HepG2 (cell line): Measurements from ENCODE around the gene MAGIX. TPM values are rescaled to one million over a fixed set of nuclear protein-coding genes. Genes with fewer than 3 reads are reported as not detected.

Experiments
- ATAC-seq: fragments of 200-7000 bp; cut with Tn5 transposase; 3 replicates; pipeline ENCODE4 v1.9.1; 2020; ENCODE audit warnings: mild to moderate bottlenecking, moderate library complexity
- BruUV-seq: library from RNA; stranded (reverse); fragments of 400-500 nt; replicated peaks from 2 replicates; lab custom pipeline; 2021; lab: Mats Ljungman, UMichigan
- CTCF ChIA-PET: fragments of 300-600 bp; formaldehyde crosslinking; extraction: SDS; loops from one replicate; lab custom pipeline; 2021; ENCODE audit warnings: low total read pairs, inconsistent platforms, low intra/inter-chr PET ratio; lab: Yijun Ruan, JAX
- POLR2A ChIA-PET: fragments of 350-600 bp; sonication (Branson Sonifier 250); formaldehyde crosslinking; loops from one replicate; lab custom pipeline; 2020; ENCODE audit warnings: antibody characterized with exemption, inconsistent platforms; lab: Yijun Ruan, JAX
- DNase-seq: peaks from one replicate; pipeline ENCODE4 v3.0.0-alpha.2; 2015; ENCODE audit warnings: low spot score
- FAIRE-seq: peaks from 3 replicates; lab custom pipeline; 2011; peaks lifted over from hg19 to GRCh38; lab: Jason Lieb, UNC
- H2AFZ ChIP-seq: one replicate; pipeline ENCODE4 v1.6.1; 2011; ENCODE audit warnings: low read length, inconsistent platforms
- H3K27ac ChIP-seq: fragments of 300-600 bp; 3 replicates; pipeline ENCODE4 v1.8.0; 2011; ENCODE audit warnings: mixed run types, mild to moderate bottlenecking, mixed read lengths, low read length, inconsistent platforms; ENCODE audit not compliant: insufficient read depth; ENCODE audit errors: extremely low read length
- H3K27me3 ChIP-seq, 2 experiments: fragments of 200-600 bp in 1 of 2; 2 replicates in 1 of 2; 3 replicates in 1 of 2; pipeline versions ENCODE4 v1.6.0 to v1.8.0; 2011; ENCODE audit warnings: low read length in 2 of 2, mild to moderate bottlenecking in 2 of 2, moderate library complexity in 2 of 2, inconsistent platforms in 1 of 2; ENCODE audit not compliant: insufficient read depth in 2 of 2, control insufficient read depth in 1 of 2
- H3K36me3 ChIP-seq, 2 experiments: fragments of 200-600 bp in 1 of 2; replicated peaks in 1 of 2; 2 replicates in 1 of 2; 3 replicates in 1 of 2; pipeline versions ENCODE4 v1.5.1 to v1.8.0; 2011; ENCODE audit warnings: low read length in 2 of 2, inconsistent platforms in 1 of 2; ENCODE audit not compliant: insufficient read depth in 2 of 2, control insufficient read depth in 1 of 2
- H3K4me1 ChIP-seq: 2 replicates; pipeline ENCODE4 v1.5.1; 2012; ENCODE audit warnings: low read length, inconsistent platforms; ENCODE audit not compliant: insufficient read depth
- H3K4me2 ChIP-seq: 2 replicates; pipeline ENCODE4 v1.6.0; 2011; ENCODE audit warnings: low read depth, low read length, inconsistent platforms
- H3K4me3 ChIP-seq, 3 experiments: fragments of 200-600 bp in 1 of 3; sonication (generic), shearing (Covaris generic) in 1 of 3; replicated peaks in 1 of 3; 2 replicates each; pipeline ENCODE4 v1.5.1; 2011 to 2016; ENCODE audit warnings: low read length in 3 of 3, inconsistent platforms in 2 of 3, low read depth in 2 of 3, mild to moderate bottlenecking in 2 of 3, control low read depth in 1 of 3, mixed read lengths in 1 of 3; ENCODE audit not compliant: insufficient read depth in 1 of 3
- H3K79me2 ChIP-seq: one replicate; pipeline ENCODE4 v1.6.1; 2011; ENCODE audit warnings: low read length, inconsistent platforms; ENCODE audit not compliant: insufficient read depth
- H3K9ac ChIP-seq: 2 replicates; pipeline ENCODE4 v1.6.0; 2011; ENCODE audit warnings: mild to moderate bottlenecking, low read depth, low read length, inconsistent platforms; ENCODE audit not compliant: insufficient read depth
- H3K9me3 ChIP-seq: 2 replicates; pipeline ENCODE4 v1.5.1; 2012; ENCODE audit warnings: mild to moderate bottlenecking, low read length
- H4K20me1 ChIP-seq: 2 replicates; pipeline ENCODE4 v1.6.0; 2011; ENCODE audit warnings: inconsistent platforms, mild to moderate bottlenecking, low read length, moderate library complexity; ENCODE audit not compliant: insufficient read depth
- USF2 ChIP-seq, 2 experiments: sonication (generic) in 1 of 2; formaldehyde crosslinking in 1 of 2; IDR thresholded peaks; 2 replicates each; pipeline versions ENCODE4 v1.5.1 to v1.6.1; 2011 to 2020; ENCODE audit warnings: borderline replicate concordance in 1 of 2, low read depth in 1 of 2, low read length in 1 of 2, mild to moderate bottlenecking in 1 of 2, missing genetic modification reagents in 1 of 2, moderate library complexity in 1 of 2
- ZBTB44 ChIP-seq: sonication (generic); formaldehyde crosslinking; IDR thresholded peaks from 2 replicates; pipeline ENCODE4 v1.4.0; 2020; ENCODE audit warnings: missing genetic modification reagents
- ZFP36L2 ChIP-seq: sonication (generic); formaldehyde crosslinking; IDR thresholded peaks from 2 replicates; pipeline ENCODE4 v1.4.0; 2020; ENCODE audit warnings: missing genetic modification reagents
- ZNF367 ChIP-seq: sonication (generic); formaldehyde crosslinking; IDR thresholded peaks from 2 replicates; pipeline ENCODE4 v1.4.0; 2020; ENCODE audit warnings: missing genetic modification reagents, borderline replicate concordance
- ZNF431 ChIP-seq: sonication (generic); formaldehyde crosslinking; IDR thresholded peaks from 2 replicates; pipeline ENCODE4 v1.9.0; 2022; ENCODE audit warnings: missing genetic modification reagents, low read depth, mild to moderate bottlenecking, borderline replicate concordance
- WGBS: methylation state at CpG from one replicate; pipeline ENCODE4 v1.1.6; 2017; ENCODE audit warnings: low lambda C conversion rate; 5-methylcytosine and 5-hydroxymethylcytosine counted together
- in situ Hi-C: cut with HindIII; loops from 2 replicates; pipeline ENCODE4 v1.10.0; 2017; ENCODE audit warnings: low pct_unique_long_range_greater_than_20kb; ENCODE audit not compliant: extremely low pct_ligation_motif_present
- intact Hi-C: fragments of 100-400 bp; cut with micrococcal nuclease; formaldehyde crosslinking; loops from one replicate; pipeline ENCODE4 v1.10.0; 2022; ENCODE audit not compliant: unreplicated experiment
- polyA plus RNA-seq, 8 experiments: library from polyadenylated mRNA; depleted of rRNA in 3 of 8; stranded (reverse) in 7 of 8; unstranded in 1 of 8; fragments of >200 nt; fragmentation: Illumina TruSeq in 4 of 8; extraction: Trizol in 4 of 8; gene quantifications; 2 replicates each; pipeline versions ENCODE4 v1.2.1 to v1.2.3, GENCODE V29; 2011 to 2016; ENCODE audit warnings: low read depth in 4 of 8, missing spikeins in 1 of 8, mixed read lengths in 1 of 8; ENCODE audit not compliant: insufficient read depth in 1 of 8
- total RNA-seq, 5 experiments: library from RNA; depleted of rRNA; stranded (reverse); fragments of >200 nt; fragmentation: Illumina TruSeq; extraction: Trizol; gene quantifications; 2 replicates each; pipeline ENCODE4 v1.2.3, GENCODE V29; 2016; ENCODE audit warnings: low read depth in 1 of 5

The MAGIX gene
- total and polyA plus RNA-seq, 2 of the 13 experiments (the other 11 are each of a cell fraction or from before 2014, with no cell fraction given) = 0.63 to 1.2 TPM

GRCh38 chrX:49209434-49210251 lies 47.1 kb downstream of the MAGIX start:
- H3K4me3 ChIP-seq = no peak overlapping the region
- no peaks in the 10 kb centered on the region for H4K20me1 ChIP-seq
- no peak overlapping the region for H3K27ac ChIP-seq
- no peak for FAIRE-seq
- no peaks in the 10 kb centered on the region for H3K4me1 ChIP-seq
- H3K4me2 ChIP-seq = no peak overlapping the region
- CTCF ChIA-PET = no interaction called here
- in situ Hi-C loops = no loop called here
- BruUV-seq = no TSS peak
- no peaks in the 10 kb centered on the region for H3K27me3 ChIP-seq
- no peak for DNase-seq
- H2AFZ ChIP-seq = no peak overlapping the region
- TF ChIP-seq USF2 (IDR thresholded peaks at IDR 0.05; ENCODE audit: low read depth, low read length) = no peak
- TF ChIP-seq USF2 (CRISPR knock-in tag; IDR thresholded peaks at IDR 0.05; ENCODE audit: borderline replicate concordance) = no peak
- no peak for TF ChIP-seq ZNF431
- no peak for TF ChIP-seq ZBTB44 (CRISPR knock-in tag)
- TF ChIP-seq ZFP36L2 (CRISPR knock-in tag) = no peak
- no peak for TF ChIP-seq ZNF367 (CRISPR knock-in tag)
- TF ChIP-seq, all 625 proteins: peak for 0
- no peak for ATAC-seq
- Histone ChIP-seq H3K79me2 (no peaks in the 10 kb centered on the region), H3K36me3 (no peaks in the 10 kb centered on the region), H3K9me3 (no peaks in the 10 kb centered on the region), H3K9ac (no peak overlapping the region)
- intact Hi-C loops = no loop called here
- POLR2A ChIA-PET = interaction anchor here (2.7 kb wide), 1 partner anchor 19 kb away, joined by 6 read pairs; no protein-coding TSS in a partner anchor
- 7% methylated on average over 5 of the region's 28 CpGs for WGBS
